ENCODE data around the gene WNT2. TPM values are rescaled to one million over a fixed set of nuclear protein-coding genes. Genes with fewer than 3 reads are reported as not detected.

WNT2 gene
- polyA plus RNA-seq (2011; rRNA removed) (7.7 and 8.4 TPM in 2 replicates), polyA minus RNA-seq (2011; rRNA and poly(A)+ RNA removed) (4.1 and 7.2 TPM in 2 replicates)

GRCh38 chr7:117322741-117323304 lies at the start of gene WNT2:
TSS of gene WNT2 (minus strand) at chr7:117323058. CDS start at chr7:117322989, 69 bp downstream.
- POLR2A ChIA-PET: interaction anchor here (1.3 kb wide), 1 partner anchor 15 kb away, joined by 4 read pairs; no protein-coding TSS in a partner anchor
- H3K4me3 ChIP-seq (ENCODE audit: low read depth, low read length): peak within 1 kb of the TSS; percentile 45
- CTCF ChIA-PET: interaction anchor here (0.7 to 1.8 kb wide), 5 partner anchors 10 to 110 kb away, joined by 3 to 6 read pairs (median 3); no protein-coding TSS in a partner anchor
- peaks cover 22% of the 10 kb centered on the region for H3K27me3 ChIP-seq (ENCODE audit: control insufficient read depth, insufficient read depth, low read length)
- no peak for DNase-seq (ENCODE audit: low read depth)
- no peaks in the 10 kb centered on the region for H3K36me3 ChIP-seq (ENCODE audit: control insufficient read depth, insufficient read depth, low read length)
- no peak for TF ChIP-seq CTCF (IDR thresholded peaks at IDR 0.05; ENCODE audit: insufficient read depth, low read depth, low read length)

GRCh38 chr7:117372073-117372472 lies 49.2 kb upstream of the WNT2 start:
- CTCF ChIA-PET: no interaction called here
- no peak overlapping the region for H3K4me3 ChIP-seq (ENCODE audit: low read depth, low read length)
- DNase-seq (ENCODE audit: low read depth): no peak
- TF ChIP-seq CTCF (IDR thresholded peaks at IDR 0.05; ENCODE audit: insufficient read depth, low read depth, low read length): no peak
- no peaks in the 10 kb centered on the region for H3K36me3 ChIP-seq (ENCODE audit: control insufficient read depth, insufficient read depth, low read length)
- H3K27me3 ChIP-seq (ENCODE audit: control insufficient read depth, insufficient read depth, low read length): no peaks in the 10 kb centered on the region
- POLR2A ChIA-PET: no interaction called here

GRCh38 chr7:117364339-117365080 lies 41.7 kb upstream of the WNT2 start:
- DNase-seq (ENCODE audit: low read depth): no peak
- POLR2A ChIA-PET: interaction anchor here (0.6 kb wide), 1 partner anchor 20 kb away, joined by 8 read pairs; no protein-coding TSS in a partner anchor
- TF ChIP-seq CTCF (IDR thresholded peaks at IDR 0.05; ENCODE audit: insufficient read depth, low read depth, low read length): no peak
- CTCF ChIA-PET: interaction anchor here (0.6 kb wide), 1 partner anchor 151 kb away, joined by 3 read pairs; no protein-coding TSS in a partner anchor
- H3K36me3 ChIP-seq (ENCODE audit: control insufficient read depth, insufficient read depth, low read length): no peaks in the 10 kb centered on the region
- no peaks in the 10 kb centered on the region for H3K27me3 ChIP-seq (ENCODE audit: control insufficient read depth, insufficient read depth, low read length)
- H3K4me3 ChIP-seq (ENCODE audit: low read depth, low read length): no peak overlapping the region

- Histone ChIP-seq H3K4me3 (ENCODE audit: low read depth, low read length) (no peak overlapping the region), H3K36me3 (ENCODE audit: control insufficient read depth, insufficient read depth, low read length) (no peaks in the 10 kb centered on the region), H3K27me3 (ENCODE audit: control insufficient read depth, insufficient read depth, low read length) (no peaks in the 10 kb centered on the region)
- no peak for TF ChIP-seq CTCF (IDR thresholded peaks at IDR 0.05; ENCODE audit: insufficient read depth, low read depth, low read length)
- CTCF ChIA-PET: no interaction called here
- DNase-seq (ENCODE audit: low read depth): no peak
- POLR2A ChIA-PET: no interaction called here
Observed at GRCh38 chr7:117362294-117362888, 39.5 kb upstream of the WNT2 start.

GRCh38 chr7:117350027-117350426 lies 27.2 kb upstream of the WNT2 start:
- DNase-seq (ENCODE audit: low read depth): no peak
- ChIA-PET CTCF (no interaction called here), POLR2A (no interaction called here)
- 0 out of 2 replicates have a peak, but pooled peaks cover 1% of the 10 kb centered on the region for H3K27me3 ChIP-seq (ENCODE audit: control insufficient read depth, insufficient read depth, low read length)
- H3K36me3 ChIP-seq (ENCODE audit: control insufficient read depth, insufficient read depth, low read length): no peaks in the 10 kb centered on the region
- TF ChIP-seq CTCF (IDR thresholded peaks at IDR 0.05; ENCODE audit: insufficient read depth, low read depth, low read length): no peak
- no peak overlapping the region for H3K4me3 ChIP-seq (ENCODE audit: low read depth, low read length)

Data from BJ (cell line).